K562 (cell line): ENCODE data around the gene LRMDA. TPM values are rescaled to one million over a fixed set of nuclear protein-coding genes. Genes with fewer than 3 reads are reported as not detected.

Experiments
- CBX8 ChIP-seq: fragments of 200-600 bp; sonication (generic); IDR thresholded peaks from 2 replicates; pipeline ENCODE4 v1.6.1; 2012; ENCODE audit warnings: borderline replicate concordance, mixed run types, low read depth, mild to moderate bottlenecking, moderate library complexity, mixed read lengths, low read length, control low read depth, inconsistent platforms; ENCODE audit not compliant: poor library complexity, severe bottlenecking; ENCODE audit errors: extremely low read depth
- CREB5 ChIP-seq: fragments of 250-450 bp; sonication (Bioruptor Pico); IDR thresholded peaks from 2 replicates; pipeline ENCODE4 v1.5.0; 2020; ENCODE audit warnings: mild to moderate bottlenecking
- HIVEP1 ChIP-seq: fragments of 250-450 bp; sonication (Bioruptor Pico); IDR thresholded peaks from 2 replicates; pipeline ENCODE4 v1.4.0; 2020; ENCODE audit warnings: mild to moderate bottlenecking
- JUND ChIP-seq, 2 experiments: IDR thresholded peaks; 2 replicates in 1 of 2; 3 replicates in 1 of 2; pipeline ENCODE4 v1.6.1; 2011; ENCODE audit warnings: borderline replicate concordance in 2 of 2, low read depth in 2 of 2, low read length in 2 of 2, improper control_type of control experiment in 1 of 2, missing biosample characterization in 1 of 2, missing genetic modification characterization in 1 of 2, missing genetic modification reagents in 1 of 2
- NKRF ChIP-seq: fragments of 450-650 bp; IDR thresholded peaks from 2 replicates; pipeline ENCODE4 v1.6.1; 2016; ENCODE audit warnings: borderline replicate concordance
- RBFOX2 ChIP-seq: fragments of 200-400 bp; formaldehyde crosslinking; IDR thresholded peaks from 2 replicates; pipeline ENCODE4 v1.6.1; 2017; ENCODE audit warnings: low read depth, mild to moderate bottlenecking, low read length, moderate library complexity
- SMARCC2 ChIP-seq: fragments of 450-650 bp; IDR thresholded peaks from 2 replicates; pipeline ENCODE4 v1.6.1; 2017; ENCODE audit warnings: antibody characterized with exemption, moderate library complexity, mild to moderate bottlenecking, low read depth
- YBX1 ChIP-seq: fragments of 450-650 bp; IDR thresholded peaks from 2 replicates; pipeline ENCODE4 v1.7.1; 2016; ENCODE audit warnings: mild to moderate bottlenecking
- ZNF318 ChIP-seq, 2 experiments: fragments of 450-650 bp; IDR thresholded peaks; 2 replicates each; pipeline ENCODE4 v1.6.1; 2016; ENCODE audit warnings: mild to moderate bottlenecking in 2 of 2, borderline replicate concordance in 1 of 2, low read depth in 1 of 2, moderate library complexity in 1 of 2
- polyA plus RNA-seq, 8 experiments: library from polyadenylated mRNA; depleted of rRNA in 4 of 8; stranded (reverse) in 5 of 8; unstranded in 3 of 8; fragments of >200 nt; fragmentation: Nextera tagmentation in 2 of 8; fragmentation: Illumina TruSeq in 1 of 8; extraction: Ambion mirVana in 2 of 8; extraction: Trizol in 1 of 8; gene quantifications; 2 replicates each; pipeline versions ENCODE4 v1.2.1 to v1.2.3, GENCODE V29; 2011 to 2014; ENCODE audit warnings: inconsistent platforms in 1 of 8, missing spikeins in 1 of 8
- total RNA-seq, 7 experiments: library from RNA; depleted of rRNA in 6 of 7; stranded (reverse); fragments of >200 nt in 6 of 7; fragmentation: Illumina TruSeq in 2 of 7; extraction: Trizol in 2 of 7; gene quantifications; 2 replicates each; pipeline versions ENCODE4 v1.2.1 to v1.2.3, GENCODE V29; 2011 to 2021; ENCODE audit warnings: low replicate concordance in 1 of 7
- TF ChIP-seq, protein P1 (sequence below), 3 experiments: IDR thresholded peaks in 2 of 3; conservative IDR thresholded peaks in 1 of 3; 2 replicates each; pipeline ENCODE4 v1.5.1; 2011 to 2012; ENCODE audit warnings: low read length in 3 of 3, mild to moderate bottlenecking in 3 of 3, control low read depth in 2 of 3, improper control_type of control experiment in 1 of 3, inconsistent platforms in 1 of 3, low read depth in 1 of 3, mixed read lengths in 1 of 3, moderate library complexity in 1 of 3; ENCODE audit not compliant: insufficient read depth in 2 of 3

LRMDA gene
- total and polyA plus RNA-seq, 9 of the 15 experiments (the other 6 are each of a cell fraction or from before 2014, with no cell fraction given) = 0.25 TPM; not detected in 8

GRCh38 chr10:75408911-75409885 lies 22.2 kb upstream of the LRMDA start (continued):
- TF ChIP-seq NKRF (no peak), CREB5 (no peak), RBFOX2 (peak; percentile 72), ZNF318 (IDR thresholded peaks at IDR 0.05; ENCODE audit: borderline replicate concordance in 1 of 2, low read depth in 1 of 2) (no peak), JUND (IDR thresholded peaks at IDR 0.05; ENCODE audit: borderline replicate concordance, low read depth, low read length) (no peak), JUND (tag; IDR thresholded peaks at IDR 0.05; ENCODE audit: borderline replicate concordance, low read depth, low read length) (no peak), SMARCC2 (no peak), CBX8 (no peak), HIVEP1 (CRISPR knock-in tag) (no peak), YBX1 (no peak)
- TF ChIP-seq, protein P1, sequence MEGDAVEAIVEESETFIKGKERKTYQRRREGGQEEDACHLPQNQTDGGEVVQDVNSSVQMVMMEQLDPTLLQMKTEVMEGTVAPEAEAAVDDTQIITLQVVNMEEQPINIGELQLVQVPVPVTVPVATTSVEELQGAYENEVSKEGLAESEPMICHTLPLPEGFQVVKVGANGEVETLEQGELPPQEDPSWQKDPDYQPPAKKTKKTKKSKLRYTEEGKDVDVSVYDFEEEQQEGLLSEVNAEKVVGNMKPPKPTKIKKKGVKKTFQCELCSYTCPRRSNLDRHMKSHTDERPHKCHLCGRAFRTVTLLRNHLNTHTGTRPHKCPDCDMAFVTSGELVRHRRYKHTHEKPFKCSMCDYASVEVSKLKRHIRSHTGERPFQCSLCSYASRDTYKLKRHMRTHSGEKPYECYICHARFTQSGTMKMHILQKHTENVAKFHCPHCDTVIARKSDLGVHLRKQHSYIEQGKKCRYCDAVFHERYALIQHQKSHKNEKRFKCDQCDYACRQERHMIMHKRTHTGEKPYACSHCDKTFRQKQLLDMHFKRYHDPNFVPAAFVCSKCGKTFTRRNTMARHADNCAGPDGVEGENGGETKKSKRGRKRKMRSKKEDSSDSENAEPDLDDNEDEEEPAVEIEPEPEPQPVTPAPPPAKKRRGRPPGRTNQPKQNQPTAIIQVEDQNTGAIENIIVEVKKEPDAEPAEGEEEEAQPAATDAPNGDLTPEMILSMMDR (IDR thresholded peaks at IDR 0.05 in 2 of 3, conservative IDR thresholded peaks at IDR 0.05 in 1 of 3; ENCODE audit: insufficient read depth in 2 of 3, low read depth in 1 of 3, low read length in 3 of 3) = no peak
